SU-DHL-6 (cell line): ENCODE data around the gene CDIP1.

Source experiments
- CTCF ChIP-seq: fragments of 200-600 bp; sonication (generic); IDR thresholded peaks from one replicate; pipeline ENCODE4 v1.5.1; 2017; ENCODE audit warnings: antibody characterized with exemption, mild to moderate bottlenecking, low read length, moderate library complexity; ENCODE audit not compliant: insufficient read depth, poor library complexity, severe bottlenecking
- EZH2phosphoT487 ChIP-seq: fragments of 200-600 bp; sonication (generic), shearing (Covaris generic); conservative IDR thresholded peaks from 2 replicates; pipeline ENCODE4 v1.6.1; 2018; ENCODE audit warnings: mild to moderate bottlenecking, antibody characterized with exemption, low read length, moderate library complexity, mixed read lengths

- no peak for TF ChIP-seq CTCF
- TF ChIP-seq EZH2phosphoT487, result no peak
Observed at GRCh38 chr16:4513086-4513860, 25.3 kb downstream of the CDIP1 start.
